GM13976 (cell line): ENCODE results near the gene IRX4.

Experiments used
- DNase-seq: peaks from one replicate; pipeline ENCODE4 v3.0.0; 2012; ENCODE audit warnings: low spot score
- CTCF ChIP-seq: IDR thresholded peaks from 2 replicates; pipeline ENCODE4 v1.5.1; 2012; ENCODE audit warnings: borderline replicate concordance, mild to moderate bottlenecking; ENCODE audit not compliant: insufficient read depth; ENCODE audit errors: extremely low read depth, missing control alignments, control extremely low read depth
- in situ Hi-C: fragments of 300-500 bp; cut with MboI; formaldehyde crosslinking; loops from one replicate; pipeline ENCODE4 v1.12.0; 2022; ENCODE audit warnings: low sequenced_read_pairs, mixed read lengths, inconsistent platforms; ENCODE audit not compliant: unreplicated experiment

IRX4 gene

GRCh38 chr5:1899201-1899600, 16.5 kb upstream of the IRX4 start:
- DNase-seq: no peak
- in situ Hi-C loops: no loop called here
- no peak for TF ChIP-seq CTCF

- DNase-seq: no peak
- in situ Hi-C loops: no loop called here
- no peak for TF ChIP-seq CTCF
These were observed 15.2 kb upstream of the IRX4 start for GRCh38 chr5:1897816-1898450.

- in situ Hi-C loops: no loop called here
- DNase-seq: no peak
- no peak for TF ChIP-seq CTCF
These were observed 14.7 kb upstream of the IRX4 start for GRCh38 chr5:1897386-1897785.

- DNase-seq: no peak
- in situ Hi-C loops: no loop called here
- no peak for TF ChIP-seq CTCF
These were observed 14.1 kb upstream of the IRX4 start for GRCh38 chr5:1896602-1897376.

- in situ Hi-C loops: no loop called here
- TF ChIP-seq CTCF: no peak
- no peak for DNase-seq
These were observed 13.2 kb upstream of the IRX4 start for GRCh38 chr5:1895739-1896420.

GRCh38 chr5:1894243-1894642, 11.5 kb upstream of the IRX4 start:
- no peak for DNase-seq
- TF ChIP-seq CTCF: no peak
- in situ Hi-C loops: no loop called here
